Testis (tissue), 2 donors: Measurements from ENCODE around the gene STIM2.

Source experiments
- CTCF ChIP-seq, 3 experiments: fragments of 450-650 bp in 2 of 3; fragments of 200-600 bp in 1 of 3; sonication (generic) in 1 of 3; IDR thresholded peaks; one replicate each; pipeline ENCODE4 v1.5.1; 2016 to 2019; ENCODE audit warnings: antibody characterized with exemption in 3 of 3, mild to moderate bottlenecking in 2 of 3, moderate library complexity in 1 of 3
- POLR2A ChIP-seq: fragments of 450-650 bp; IDR thresholded peaks from one replicate; pipeline ENCODE4 v1.6.1; 2017; ENCODE audit warnings: antibody characterized with exemption, mild to moderate bottlenecking, moderate library complexity

DNA sequence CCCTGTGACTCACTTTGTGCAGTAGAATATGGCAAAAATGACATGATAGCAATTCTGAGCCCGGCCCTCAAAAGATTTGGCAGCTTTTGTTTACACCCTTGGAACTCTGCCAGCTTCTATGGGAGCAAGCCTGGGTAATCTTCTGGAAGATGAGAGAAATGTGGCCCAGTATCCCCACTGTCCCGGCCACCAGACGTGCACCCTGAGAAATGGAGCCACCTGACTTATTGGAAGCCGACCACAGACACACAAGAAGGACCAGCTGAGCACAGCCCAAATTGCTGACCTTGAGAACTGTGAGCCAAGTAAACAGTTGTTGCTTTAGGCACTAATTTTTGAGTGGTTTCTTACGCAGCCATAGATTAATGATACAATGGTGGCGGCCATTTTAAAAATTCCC is 197.0 kb downstream of the STIM2 start:
- TF ChIP-seq CTCF (IDR thresholded peaks at IDR 0.05) (no peak), POLR2A (no peak)
